Upper lobe of left lung (tissue), 6 donors: ENCODE measurements around the gene TBC1D4. TPM values are rescaled to one million over a fixed set of nuclear protein-coding genes. Genes with fewer than 3 reads are reported as not detected.
"Not testable (repeated sequence)": the region's sequence is repeated elsewhere in the genome, so short reads cannot be mapped to it uniquely, and the experiment has no call there.

Source experiments
- ATAC-seq, 2 donors: fragments of 200-7000 bp; cut with Tn5 transposase; one replicate each; pipeline ENCODE4 v1.9.1; 2022; ENCODE audit warnings: mild to moderate bottlenecking in 2 of 2, moderate library complexity in 2 of 2; ENCODE audit not compliant: low FRiP score in 2 of 2
- DNase-seq, 2 donors: peaks; one replicate each; pipeline ENCODE4 v3.0.0-alpha.2; 2019 to 2020
- H3K27ac ChIP-seq, 4 donors: fragments of 200-600 bp; sonication (generic); one replicate each; pipeline ENCODE4 v1.5.1; 2016 to 2019
- H3K27me3 ChIP-seq, 4 donors: fragments of 200-600 bp; sonication (generic); one replicate each; pipeline ENCODE4 v1.5.1; 2017 to 2019
- H3K36me3 ChIP-seq, 4 donors: fragments of 200-600 bp; sonication (generic); one replicate each; pipeline ENCODE4 v1.5.1; 2016 to 2019
- H3K4me1 ChIP-seq, 4 donors: fragments of 200-600 bp; sonication (generic); one replicate each; pipeline ENCODE4 v1.5.1; 2018 to 2019
- H3K4me3 ChIP-seq, 4 donors: fragments of 200-600 bp; sonication (generic); one replicate each; pipeline ENCODE4 v1.5.1; 2017 to 2019; ENCODE audit warnings: mild to moderate bottlenecking in 2 of 4, moderate library complexity in 1 of 4
- H3K9me3 ChIP-seq, 4 donors: fragments of 200-600 bp; sonication (generic); one replicate each; pipeline ENCODE4 v1.5.1; 2018 to 2019
- EP300 ChIP-seq, 4 donors: sonication (generic); formaldehyde crosslinking; IDR thresholded peaks; one replicate each; pipeline ENCODE4 v1.5.1; 2017; ENCODE audit warnings: antibody characterized with exemption in 4 of 4, control low read depth in 2 of 4
- POLR2A ChIP-seq, 4 donors: fragments of 450-650 bp; IDR thresholded peaks; one replicate each; pipeline ENCODE4 v1.5.1; 2016 to 2017; ENCODE audit warnings: antibody characterized with exemption in 4 of 4, mild to moderate bottlenecking in 2 of 4
- POLR2AphosphoS5 ChIP-seq, 2 donors: sonication (generic); formaldehyde crosslinking; IDR thresholded peaks; one replicate each; pipeline ENCODE4 v1.5.1; 2017; ENCODE audit warnings: antibody characterized with exemption in 2 of 2
- WGBS, 2 donors: methylation state at CpG; one replicate each; pipeline ENCODE4 v1.1.5; 2017 to 2018; 5-methylcytosine and 5-hydroxymethylcytosine counted together
- total RNA-seq, 6 donors: library from RNA; depleted of rRNA in 4 of 6; stranded (reverse); fragments of >200 nt in 4 of 6; gene quantifications; one replicate each; pipeline versions ENCODE4 v1.1.0 to v1.2.1, GENCODE V29; 2016 to 2021
- TF ChIP-seq, protein P1 (sequence below), 6 experiments: fragments of 450-650 bp in 4 of 6; fragments of 200-600 bp in 2 of 6; sonication (generic) in 2 of 6; IDR thresholded peaks; one replicate each; pipeline ENCODE4 v1.5.1; 2016 to 2019; ENCODE audit warnings: antibody characterized with exemption in 6 of 6
- donor health status: DM: no; HTN: no; CAD: no; lungs with moderate emphysema.
- donor health status: DM: no; HTN: yes; CAD: no; lungs with severe emphysema.

TBC1D4 gene
- total RNA-seq, 6 donors from 2014 or later = 26.1 to 97.4 (median 30.7) TPM

GRCh38 chr13:75440100-75440499, 41.9 kb downstream of the TBC1D4 start:
- H3K27me3 ChIP-seq = no peaks in the 10 kb centered on the region
- H3K4me3 ChIP-seq = no peak overlapping the region
- 62 to 70% methylated on average over 2 of the region's 2 CpGs for WGBS, 2 donors
- TF ChIP-seq EP300 (IDR thresholded peaks at IDR 0.05) (no peak), POLR2AphosphoS5 (IDR thresholded peaks at IDR 0.05) (no peak), POLR2A (IDR thresholded peaks at IDR 0.05) (no peak)
- TF ChIP-seq, protein P1, sequence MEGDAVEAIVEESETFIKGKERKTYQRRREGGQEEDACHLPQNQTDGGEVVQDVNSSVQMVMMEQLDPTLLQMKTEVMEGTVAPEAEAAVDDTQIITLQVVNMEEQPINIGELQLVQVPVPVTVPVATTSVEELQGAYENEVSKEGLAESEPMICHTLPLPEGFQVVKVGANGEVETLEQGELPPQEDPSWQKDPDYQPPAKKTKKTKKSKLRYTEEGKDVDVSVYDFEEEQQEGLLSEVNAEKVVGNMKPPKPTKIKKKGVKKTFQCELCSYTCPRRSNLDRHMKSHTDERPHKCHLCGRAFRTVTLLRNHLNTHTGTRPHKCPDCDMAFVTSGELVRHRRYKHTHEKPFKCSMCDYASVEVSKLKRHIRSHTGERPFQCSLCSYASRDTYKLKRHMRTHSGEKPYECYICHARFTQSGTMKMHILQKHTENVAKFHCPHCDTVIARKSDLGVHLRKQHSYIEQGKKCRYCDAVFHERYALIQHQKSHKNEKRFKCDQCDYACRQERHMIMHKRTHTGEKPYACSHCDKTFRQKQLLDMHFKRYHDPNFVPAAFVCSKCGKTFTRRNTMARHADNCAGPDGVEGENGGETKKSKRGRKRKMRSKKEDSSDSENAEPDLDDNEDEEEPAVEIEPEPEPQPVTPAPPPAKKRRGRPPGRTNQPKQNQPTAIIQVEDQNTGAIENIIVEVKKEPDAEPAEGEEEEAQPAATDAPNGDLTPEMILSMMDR (IDR thresholded peaks at IDR 0.05) = no peak
- no peak overlapping the region for H3K27ac ChIP-seq
- ATAC-seq (no peak), DNase-seq (no peak)
- H3K36me3 ChIP-seq = no peaks in the 10 kb centered on the region
- peaks cover 0 to 6% (median 1%) of the 10 kb centered on the region in 4 donors for H3K4me1 ChIP-seq
- H3K9me3 ChIP-seq = no peaks in the 10 kb centered on the region

DNA sequence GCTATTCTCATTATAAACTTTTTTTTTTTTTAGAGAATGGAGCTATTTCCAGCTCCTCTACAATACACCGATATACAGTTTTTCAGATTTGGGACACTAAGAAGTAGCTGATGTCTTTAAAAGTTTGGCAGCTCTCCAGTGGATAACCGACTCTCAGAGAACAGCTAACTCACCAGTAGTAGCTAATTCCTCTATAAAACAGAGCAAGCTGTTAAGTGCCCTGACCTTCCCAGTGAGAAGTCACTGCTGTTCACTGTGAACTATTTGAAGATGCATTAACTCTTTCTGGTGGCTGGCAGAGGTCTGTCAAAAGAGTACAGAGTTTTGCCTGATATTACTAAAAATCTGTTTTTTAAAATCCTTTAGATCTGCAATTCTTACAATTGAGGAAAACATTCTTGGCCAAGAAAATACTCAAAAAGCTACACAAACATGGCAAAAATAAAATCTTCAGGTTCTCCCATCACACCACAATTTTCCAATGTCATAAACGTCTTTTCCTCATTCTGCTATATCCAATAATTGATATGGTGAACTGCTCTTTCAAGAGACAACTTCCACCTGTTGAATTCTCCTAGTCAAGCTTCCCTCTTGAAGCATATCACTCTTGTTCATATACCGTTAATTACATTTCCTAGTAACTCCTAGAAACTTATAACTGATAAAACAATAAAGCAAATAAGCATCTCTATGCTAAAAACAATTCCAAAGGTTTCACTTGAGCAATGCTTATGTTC, 44.2 kb downstream of the TBC1D4 start:
- peak in 1 of 2 donors; percentile 35 for ATAC-seq
- no peak overlapping the region for H3K4me3 ChIP-seq
- no peak for DNase-seq
- H3K27me3 ChIP-seq = no peaks in the 10 kb centered on the region
- TF ChIP-seq EP300 (IDR thresholded peaks at IDR 0.05) = no peak
- TF ChIP-seq POLR2A (IDR thresholded peaks at IDR 0.05) = no peak
- TF ChIP-seq, protein P1 (IDR thresholded peaks at IDR 0.05) = no peak
- no peak overlapping the region for H3K27ac ChIP-seq
- no peaks in the 10 kb centered on the region for H3K9me3 ChIP-seq
- 62 to 66% methylated on average over 4 of the region's 4 CpGs for WGBS, 2 donors
- H3K36me3 ChIP-seq = no peaks in the 10 kb centered on the region
- peaks cover 0 to 6% (median 1%) of the 10 kb centered on the region in 4 donors for H3K4me1 ChIP-seq

GRCh38 chr13:75434126-75434525, 47.8 kb downstream of the TBC1D4 start:
- not testable (repeated sequence) for ATAC-seq, H3K27ac ChIP-seq, H3K9me3 ChIP-seq, DNase-seq, H3K36me3 ChIP-seq, H3K4me1 ChIP-seq, H3K4me3 ChIP-seq, H3K27me3 ChIP-seq
- 82 to 87% methylated on average over 2 of the region's 2 CpGs for WGBS, 2 donors

DNA sequence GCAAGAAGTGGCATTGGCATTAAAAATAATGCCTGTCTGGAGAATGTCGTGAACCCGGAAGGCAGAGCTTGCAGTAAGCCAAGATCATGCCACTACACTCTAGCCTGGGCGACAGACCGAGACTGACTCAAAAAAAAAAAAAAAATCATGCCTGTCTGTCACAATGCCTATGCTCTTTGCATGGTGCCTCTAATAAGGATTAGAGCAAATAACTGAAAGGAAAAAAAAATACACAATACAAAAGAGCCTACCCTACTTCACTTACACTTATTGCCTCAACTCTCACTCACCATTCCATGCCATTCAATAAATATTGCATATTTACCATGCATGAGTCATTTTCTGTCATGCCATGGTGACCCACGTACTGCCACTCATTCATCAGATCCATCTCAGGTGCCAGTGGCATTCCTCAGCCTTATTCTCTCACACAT, 49.1 kb downstream of the TBC1D4 start:
- TF ChIP-seq POLR2A (IDR thresholded peaks at IDR 0.05) = no peak
- TF ChIP-seq POLR2AphosphoS5 (IDR thresholded peaks at IDR 0.05) = no peak
- TF ChIP-seq, protein P1 (IDR thresholded peaks at IDR 0.05) = no peak
- no peak for TF ChIP-seq EP300 (IDR thresholded peaks at IDR 0.05)
- ATAC-seq = no peak
- H3K4me3 ChIP-seq = no peak overlapping the region
- peak in 1 of 2 donors; percentile 28 for DNase-seq
- no peaks in the 10 kb centered on the region for H3K27me3 ChIP-seq
- H3K36me3 ChIP-seq = no peaks in the 10 kb centered on the region
- H3K27ac ChIP-seq = no peak overlapping the region
- 73 to 79% methylated on average over 5 of the region's 5 CpGs for WGBS, 2 donors
- peaks cover 0 to 5% (median 2%) of the 10 kb centered on the region in 4 donors for H3K4me1 ChIP-seq
- no peaks in the 10 kb centered on the region for H3K9me3 ChIP-seq

DNA sequence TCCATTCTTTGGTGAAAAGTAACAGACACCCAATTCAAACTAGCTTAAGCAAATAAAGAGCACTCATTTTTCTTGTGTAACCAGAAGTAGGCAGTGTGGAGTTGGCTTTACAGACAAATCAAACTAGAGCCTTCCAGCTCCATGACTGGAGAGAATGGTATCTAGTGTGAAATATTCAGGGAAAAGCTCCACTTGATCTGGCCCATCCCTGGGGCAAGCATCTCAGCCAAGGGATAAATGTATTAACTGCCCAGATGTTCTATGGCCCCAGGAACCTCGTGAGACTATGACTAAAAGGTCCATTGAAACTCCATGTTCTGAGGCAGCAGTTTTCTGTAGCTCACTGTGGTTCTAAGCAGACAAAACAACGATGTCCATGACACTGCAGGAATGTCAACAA, 49.9 kb downstream of the TBC1D4 start:
- no peak for TF ChIP-seq POLR2A (IDR thresholded peaks at IDR 0.05)
- no peak for TF ChIP-seq POLR2AphosphoS5 (IDR thresholded peaks at IDR 0.05)
- TF ChIP-seq EP300 (IDR thresholded peaks at IDR 0.05) = no peak
- TF ChIP-seq, protein P1 (IDR thresholded peaks at IDR 0.05) = no peak
- ATAC-seq (no peak), DNase-seq (no peak)
- no peaks in the 10 kb centered on the region for H3K27me3 ChIP-seq
- 69 to 80% methylated on average over 2 of the region's 2 CpGs for WGBS, 2 donors
- H3K36me3 ChIP-seq = no peaks in the 10 kb centered on the region
- H3K4me3 ChIP-seq = no peak overlapping the region
- peaks cover 0 to 3% (median 0%) of the 10 kb centered on the region in 4 donors for H3K4me1 ChIP-seq
- H3K9me3 ChIP-seq = no peaks in the 10 kb centered on the region
- no peak overlapping the region for H3K27ac ChIP-seq
